GDM1 (cell line): ENCODE results near the gene TSC1.

ENCODE experiments used
- DNase-seq: peaks from one replicate; lab custom pipeline; 2025; lab: John Stamatoyannopoulos, UW

TSC1 gene

GRCh38 chr9:132862533-132862932 is 81.9 kb downstream of the TSC1 start:
- DNase-seq = no peak

GRCh38 chr9:132861666-132862065 is 82.8 kb downstream of the TSC1 start:
- no peak for DNase-seq

- DNase-seq = no peak
These were observed 85.7 kb downstream of the TSC1 start for GRCh38 chr9:132858751-132859150.

- no peak for DNase-seq
These were observed 86.6 kb downstream of the TSC1 start for GRCh38 chr9:132857616-132858342.

- DNase-seq = no peak
These were observed 87.4 kb downstream of the TSC1 start for GRCh38 chr9:132857031-132857430.

- DNase-seq = no peak
These were observed 88.5 kb downstream of the TSC1 start for GRCh38 chr9:132855904-132856303.

GRCh38 chr9:132854832-132855231 is 89.6 kb downstream of the TSC1 start:
- no peak for DNase-seq

GRCh38 chr9:132853482-132853881 is 90.9 kb downstream of the TSC1 start:
- DNase-seq = no peak

GRCh38 chr9:132849185-132849706 is 95.2 kb downstream of the TSC1 start:
- no peak for DNase-seq

GRCh38 chr9:132846918-132847515 is 97.4 kb downstream of the TSC1 start:
- no peak for DNase-seq

GRCh38 chr9:132846109-132846917 is 98.1 kb downstream of the TSC1 start:
- no peak for DNase-seq

- no peak for DNase-seq
These were observed 102.0 kb downstream of the TSC1 start for GRCh38 chr9:132842124-132843044.
